GM13977 (cell line): Measurements from ENCODE around the gene OSTN.
"Not testable (repeated sequence)": the region's sequence is repeated elsewhere in the genome, so short reads cannot be mapped to it uniquely, and the experiment has no call there.

Experiments
- DNase-seq: peaks from one replicate; pipeline ENCODE4 v3.0.0; 2012; ENCODE audit warnings: low spot score
- CTCF ChIP-seq: IDR thresholded peaks from 2 replicates; pipeline ENCODE4 v1.5.1; 2012; ENCODE audit warnings: mild to moderate bottlenecking, control low read depth; ENCODE audit not compliant: insufficient read depth; ENCODE audit errors: extremely low read depth, missing control alignments
- in situ Hi-C: fragments of 300-500 bp; cut with MboI; formaldehyde crosslinking; loops from one replicate; pipeline ENCODE4 v1.12.0; 2022; ENCODE audit warnings: low sequenced_read_pairs, low pct_unique_long_range_greater_than_20kb, mixed read lengths, inconsistent platforms; ENCODE audit not compliant: unreplicated experiment

Gene OSTN

GRCh38 chr3:191239407-191240031 lies 40.5 kb downstream of the OSTN start:
- no peak for TF ChIP-seq CTCF
- in situ Hi-C loops: no loop called here
- DNase-seq: no peak

GRCh38 chr3:191240486-191240885 lies 41.4 kb downstream of the OSTN start:
- in situ Hi-C loops: no loop called here
- DNase-seq: no peak
- no peak for TF ChIP-seq CTCF

- peak; percentile 48 for TF ChIP-seq CTCF
These were observed 45.3 kb downstream of the OSTN start for GRCh38 chr3:191244242-191244867.

GRCh38 chr3:191246034-191246433 lies 47.0 kb downstream of the OSTN start:
- in situ Hi-C loops, DNase-seq: not testable (repeated sequence)

More at GRCh38 chr3:191244242-191244867, 45.3 kb downstream of the OSTN start:
- DNase-seq: peak; percentile 24
- in situ Hi-C loops: no loop called here

- DNase-seq: no peak
- in situ Hi-C loops: no loop called here
- TF ChIP-seq CTCF: no peak
These were observed 47.6 kb downstream of the OSTN start for GRCh38 chr3:191246630-191247029.

- DNase-seq: no peak
- in situ Hi-C loops: no loop called here
- TF ChIP-seq CTCF: no peak
These were observed 54.2 kb downstream of the OSTN start for GRCh38 chr3:191253089-191253799.
